Nephron (organoid): ENCODE results near the gene SLC35A4.
"Not testable (repeated sequence)": the region's sequence is repeated elsewhere in the genome, so short reads cannot be mapped to it uniquely, and the experiment has no call there.

Source experiments
- H3K27ac Mint-ChIP-seq, 3 experiments: 2 replicates each; pipeline ENCODE4 v1.8.0; 2020; ENCODE audit warnings: mixed read lengths in 3 of 3, mild to moderate bottlenecking in 2 of 3, moderate library complexity in 1 of 3
- H3K27me3 Mint-ChIP-seq: 2 replicates; pipeline ENCODE4 v1.8.0; 2021; ENCODE audit warnings: low read depth, mild to moderate bottlenecking, moderate library complexity, mixed read lengths
- H3K36me3 Mint-ChIP-seq: 2 replicates; pipeline ENCODE4 v1.8.0; 2020; ENCODE audit warnings: low read depth, mixed read lengths
- H3K4me1 Mint-ChIP-seq: 2 replicates; pipeline ENCODE4 v1.8.0; 2020; ENCODE audit warnings: mixed read lengths
- H3K4me3 Mint-ChIP-seq, 3 experiments: 2 replicates each; pipeline ENCODE4 v1.8.0; 2020; ENCODE audit warnings: mild to moderate bottlenecking in 3 of 3, mixed read lengths in 3 of 3, moderate library complexity in 2 of 3
- H3K9me3 Mint-ChIP-seq: 2 replicates; pipeline ENCODE4 v1.8.0; 2020; ENCODE audit warnings: mixed read lengths
- TF ChIP-seq, protein P1 (sequence below), 3 experiments: fragments of 200-600 bp; sonication (generic); IDR thresholded peaks; one replicate each; pipeline ENCODE4 v1.5.0; 2021; ENCODE audit warnings: antibody characterized with exemption in 3 of 3; ENCODE audit not compliant: unreplicated experiment in 3 of 3

Gene SLC35A4

DNA sequence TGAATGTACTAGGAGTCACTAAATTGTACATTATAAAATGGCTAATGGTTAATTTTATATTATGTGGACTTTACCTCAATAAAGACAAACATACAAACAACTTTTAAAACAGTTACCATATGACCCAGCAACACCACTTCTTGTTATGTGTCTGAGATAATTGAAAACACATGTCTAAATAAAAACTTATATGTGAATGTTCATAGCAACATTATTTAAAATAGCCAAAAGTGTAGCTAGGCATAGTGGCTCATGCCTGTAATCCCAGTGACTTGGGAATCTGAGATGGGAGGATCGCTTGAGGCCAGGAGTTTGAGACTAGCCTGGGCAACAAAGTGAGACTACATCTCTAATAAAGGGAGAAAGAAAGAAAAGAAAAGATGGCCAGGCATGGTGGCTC, 22.9 kb downstream of the SLC35A4 start:
- Mint-ChIP-seq H3K27ac (no peak overlapping the region), H3K27me3 (peaks cover 14% of the 10 kb centered on the region), H3K36me3 (no peaks in the 10 kb centered on the region), H3K9me3 (peaks cover 3% of the 10 kb centered on the region), H3K4me3 (no peak overlapping the region), H3K4me1 (no peaks in the 10 kb centered on the region)
- TF ChIP-seq, protein P1, sequence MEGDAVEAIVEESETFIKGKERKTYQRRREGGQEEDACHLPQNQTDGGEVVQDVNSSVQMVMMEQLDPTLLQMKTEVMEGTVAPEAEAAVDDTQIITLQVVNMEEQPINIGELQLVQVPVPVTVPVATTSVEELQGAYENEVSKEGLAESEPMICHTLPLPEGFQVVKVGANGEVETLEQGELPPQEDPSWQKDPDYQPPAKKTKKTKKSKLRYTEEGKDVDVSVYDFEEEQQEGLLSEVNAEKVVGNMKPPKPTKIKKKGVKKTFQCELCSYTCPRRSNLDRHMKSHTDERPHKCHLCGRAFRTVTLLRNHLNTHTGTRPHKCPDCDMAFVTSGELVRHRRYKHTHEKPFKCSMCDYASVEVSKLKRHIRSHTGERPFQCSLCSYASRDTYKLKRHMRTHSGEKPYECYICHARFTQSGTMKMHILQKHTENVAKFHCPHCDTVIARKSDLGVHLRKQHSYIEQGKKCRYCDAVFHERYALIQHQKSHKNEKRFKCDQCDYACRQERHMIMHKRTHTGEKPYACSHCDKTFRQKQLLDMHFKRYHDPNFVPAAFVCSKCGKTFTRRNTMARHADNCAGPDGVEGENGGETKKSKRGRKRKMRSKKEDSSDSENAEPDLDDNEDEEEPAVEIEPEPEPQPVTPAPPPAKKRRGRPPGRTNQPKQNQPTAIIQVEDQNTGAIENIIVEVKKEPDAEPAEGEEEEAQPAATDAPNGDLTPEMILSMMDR (IDR thresholded peaks at IDR 0.05; ENCODE audit: unreplicated experiment in 3 of 3) = no peak

DNA sequence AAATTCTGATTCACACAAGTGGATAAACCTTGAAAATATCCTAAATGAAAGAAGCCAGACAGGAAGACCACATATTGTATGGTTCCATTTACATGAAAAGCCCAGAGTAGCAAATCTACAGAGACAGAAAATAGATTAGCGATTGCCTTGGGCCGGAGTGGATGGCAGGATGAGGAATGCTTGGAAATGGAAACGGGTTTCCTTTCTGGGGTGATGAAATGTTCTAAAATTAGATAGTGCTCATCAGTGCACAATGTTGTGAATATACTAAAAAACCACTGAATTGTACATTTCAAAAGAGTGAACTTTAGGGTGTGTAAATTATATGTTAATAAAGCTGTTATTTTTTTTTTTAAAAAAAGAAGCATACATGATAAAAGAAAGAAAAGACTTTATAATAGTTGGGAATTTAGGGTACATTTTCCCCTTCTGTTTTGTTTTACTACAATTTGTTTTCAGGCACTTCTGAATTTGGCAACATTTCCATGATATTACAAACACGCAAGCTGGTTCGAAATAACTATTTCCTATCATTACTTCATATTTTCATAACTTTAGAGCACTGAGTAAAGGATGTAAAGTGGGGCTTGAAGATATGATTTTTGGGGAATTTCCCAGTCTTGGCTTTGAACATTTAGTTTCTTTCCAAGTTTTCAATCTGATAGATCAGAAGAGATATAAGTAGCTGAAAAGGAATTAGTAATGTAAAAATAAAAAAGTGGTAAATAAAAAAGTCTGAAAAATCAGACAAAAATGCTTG, 23.9 kb downstream of the SLC35A4 start:
- Mint-ChIP-seq H3K9me3 (peaks cover 3% of the 10 kb centered on the region), H3K4me3 (no peak overlapping the region), H3K27me3 (peaks cover 7% of the 10 kb centered on the region), H3K27ac (no peak overlapping the region), H3K36me3 (no peaks in the 10 kb centered on the region), H3K4me1 (no peaks in the 10 kb centered on the region)
- TF ChIP-seq, protein P1 (IDR thresholded peaks at IDR 0.05; ENCODE audit: unreplicated experiment in 3 of 3) = no peak

DNA sequence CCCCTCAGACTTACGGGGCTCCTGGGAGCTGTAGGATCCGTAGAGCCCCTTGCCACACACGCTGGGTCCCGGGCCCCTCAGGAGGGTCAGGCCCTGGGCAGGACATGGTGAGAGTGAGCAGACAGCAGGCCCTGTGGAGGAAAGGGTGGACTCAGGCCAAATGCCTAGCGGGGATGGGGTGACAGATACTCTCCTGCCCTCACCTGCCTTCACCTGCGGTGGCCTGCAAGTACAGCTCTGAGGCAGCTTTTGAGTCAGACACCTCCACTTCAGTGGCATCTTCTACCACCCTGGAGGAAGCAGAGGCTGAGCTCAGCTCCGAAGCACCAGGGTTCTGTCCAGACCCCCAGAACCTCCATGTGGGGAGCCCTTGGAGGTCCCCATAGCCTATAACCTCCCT, 26.2 kb downstream of the SLC35A4 start:
- peaks cover 15% of the 10 kb centered on the region for H3K27me3 Mint-ChIP-seq
- no peak overlapping the region for H3K4me3 Mint-ChIP-seq
- no peaks in the 10 kb centered on the region for H3K36me3 Mint-ChIP-seq
- TF ChIP-seq, protein P1 (IDR thresholded peaks at IDR 0.05; ENCODE audit: unreplicated experiment in 3 of 3) = no peak
- no peak overlapping the region for H3K27ac Mint-ChIP-seq
- H3K4me1 Mint-ChIP-seq = no peaks in the 10 kb centered on the region
- H3K9me3 Mint-ChIP-seq = no peaks in the 10 kb centered on the region

DNA sequence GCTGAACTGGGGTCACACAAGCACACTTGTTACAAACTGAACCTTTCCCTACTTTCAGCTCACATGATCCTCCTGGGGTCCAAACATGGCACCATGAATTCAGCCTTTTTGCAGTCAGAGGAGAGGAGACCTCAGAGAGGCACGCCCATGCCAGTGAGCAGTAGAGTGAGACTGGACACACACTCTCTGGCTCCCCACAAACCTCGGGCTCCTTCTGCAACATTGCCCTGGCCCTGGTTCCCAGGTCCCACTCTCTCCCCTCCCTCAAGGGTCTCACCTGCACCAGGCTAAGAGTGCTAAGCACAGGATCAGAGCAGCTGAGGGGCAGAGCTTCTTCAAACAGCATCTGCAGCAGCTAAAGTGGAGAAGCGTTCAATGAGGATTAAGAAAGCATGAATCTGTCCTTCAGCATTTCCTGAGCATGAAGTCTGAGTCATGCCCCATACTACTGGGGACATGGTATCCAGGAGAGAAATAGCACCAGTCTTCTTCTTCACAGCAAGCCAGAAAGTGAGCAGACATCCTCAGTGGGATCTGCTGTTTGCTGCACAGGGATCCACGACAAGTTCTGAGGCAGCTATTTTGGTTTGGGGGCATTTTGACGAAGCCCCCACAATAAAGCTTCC, 27.2 kb downstream of the SLC35A4 start:
- TF ChIP-seq, protein P1 (IDR thresholded peaks at IDR 0.05; ENCODE audit: unreplicated experiment in 3 of 3) = no peak
- Mint-ChIP-seq H3K27me3 (peaks cover 15% of the 10 kb centered on the region), H3K4me1 (no peaks in the 10 kb centered on the region), H3K4me3 (no peak overlapping the region), H3K9me3 (no peaks in the 10 kb centered on the region), H3K36me3 (no peaks in the 10 kb centered on the region), H3K27ac (no peak overlapping the region)

DNA sequence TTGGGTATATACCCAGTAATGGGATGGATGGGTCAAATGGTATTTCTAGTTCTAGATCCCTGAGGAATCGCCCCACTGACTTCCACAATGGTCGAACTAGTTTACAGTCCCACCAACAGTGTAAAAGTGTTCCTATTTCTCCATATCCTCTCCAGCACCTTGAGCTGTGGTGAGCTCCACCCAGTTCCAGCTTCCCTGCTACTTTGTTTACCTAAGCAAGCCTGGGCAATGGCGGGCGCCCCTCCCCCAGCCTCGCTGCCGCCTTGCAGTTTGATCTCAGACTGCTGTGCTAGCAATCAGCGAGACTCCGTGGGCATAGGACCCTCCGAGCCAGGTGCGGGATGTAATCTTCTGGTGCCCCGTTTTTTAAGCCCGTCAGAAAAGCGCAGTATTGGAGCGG, 28.4 kb downstream of the SLC35A4 start:
- H3K27me3 Mint-ChIP-seq = peaks cover 15% of the 10 kb centered on the region
- not testable (repeated sequence) for H3K27ac Mint-ChIP-seq, H3K9me3 Mint-ChIP-seq, H3K4me1 Mint-ChIP-seq, H3K36me3 Mint-ChIP-seq
- H3K4me3 Mint-ChIP-seq = peak overlapping the region; percentile 8 to 41 (median 36)

DNA sequence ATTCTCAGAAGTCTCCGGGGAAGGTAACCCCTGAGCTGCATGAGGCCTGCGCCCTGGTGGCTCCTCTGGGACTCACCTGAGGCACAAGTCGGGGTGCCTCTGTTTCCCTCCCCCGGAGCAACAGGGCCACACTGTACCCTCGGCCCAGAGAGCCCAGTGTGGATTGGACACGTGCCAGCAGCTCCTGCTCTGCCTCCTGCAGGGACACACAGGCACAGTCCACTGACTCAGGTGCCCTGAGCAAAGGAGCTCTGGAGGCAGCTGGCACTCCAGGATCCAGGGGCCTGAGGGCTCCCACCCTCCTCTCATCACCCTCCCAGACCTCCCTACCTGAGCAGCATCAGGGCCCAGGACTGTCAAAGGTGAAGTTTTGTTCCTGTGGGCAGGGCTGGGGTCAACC, 29.5 kb downstream of the SLC35A4 start:
- no peaks in the 10 kb centered on the region for H3K36me3 Mint-ChIP-seq
- H3K9me3 Mint-ChIP-seq = no peaks in the 10 kb centered on the region
- peaks cover 23% of the 10 kb centered on the region for H3K27me3 Mint-ChIP-seq
- TF ChIP-seq, protein P1 (IDR thresholded peaks at IDR 0.05; ENCODE audit: unreplicated experiment in 3 of 3) = no peak
- no peak overlapping the region for H3K27ac Mint-ChIP-seq
- H3K4me1 Mint-ChIP-seq = no peaks in the 10 kb centered on the region
- no peak overlapping the region for H3K4me3 Mint-ChIP-seq
